Muscle layer of duodenum (tissue), 2 donors: ENCODE data around the gene SCLT1.

Experiments
- H3K27ac ChIP-seq: one replicate; pipeline ENCODE4 v1.7.0; 2013; ENCODE audit warnings: mild to moderate bottlenecking, low read length
- H3K27me3 ChIP-seq: one replicate; pipeline ENCODE4 v1.7.0; 2013; ENCODE audit warnings: low read depth, mild to moderate bottlenecking, control low read depth, low read length
- H3K36me3 ChIP-seq, 2 donors: one replicate each; pipeline ENCODE4 v1.7.0; 2013; ENCODE audit warnings: low read length in 2 of 2, control low read depth in 1 of 2, mild to moderate bottlenecking in 1 of 2; ENCODE audit not compliant: insufficient read depth in 2 of 2, control insufficient read depth in 1 of 2
- H3K4me1 ChIP-seq, 2 donors: one replicate each; pipeline ENCODE4 v1.7.0; 2013; ENCODE audit warnings: low read length in 2 of 2, mild to moderate bottlenecking in 2 of 2, control low read depth in 1 of 2, moderate library complexity in 1 of 2; ENCODE audit not compliant: insufficient read depth in 2 of 2, control insufficient read depth in 1 of 2
- H3K4me3 ChIP-seq, 2 donors: one replicate each; pipeline ENCODE4 v1.7.0; 2013; ENCODE audit warnings: low read length in 2 of 2, low read depth in 1 of 2, mild to moderate bottlenecking in 1 of 2
- H3K9me3 ChIP-seq, 2 donors: one replicate each; pipeline ENCODE4 v1.7.0; 2013; ENCODE audit warnings: low read length in 2 of 2, control low read depth in 1 of 2, mild to moderate bottlenecking in 1 of 2; ENCODE audit not compliant: control insufficient read depth in 1 of 2
- donor health status: healthy.

SCLT1 gene

DNA sequence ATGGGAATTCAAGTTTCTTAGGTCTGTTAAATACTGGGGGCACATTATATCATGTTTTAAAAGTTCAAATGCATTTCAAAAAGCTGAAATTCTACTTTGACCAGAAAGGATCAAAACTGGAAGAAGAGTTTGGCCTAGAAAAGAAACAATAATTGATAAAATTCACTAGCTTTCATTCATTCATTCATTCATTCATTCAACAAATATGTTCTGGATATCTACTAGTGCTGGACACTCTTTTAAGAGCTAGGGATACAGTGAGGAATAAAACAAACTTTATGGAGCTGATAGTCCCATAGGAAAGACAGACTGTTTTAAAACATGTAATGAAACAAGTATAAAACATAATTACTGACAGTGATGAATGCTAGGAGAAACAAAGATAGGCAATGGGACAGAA, 177.8 kb downstream of the SCLT1 start:
- Histone ChIP-seq H3K27ac (no peak overlapping the region), H3K9me3 (no peaks in the 10 kb centered on the region), H3K4me1 (no peaks in the 10 kb centered on the region), H3K4me3 (no peak overlapping the region), H3K36me3 (no peaks in the 10 kb centered on the region), H3K27me3 (no peaks in the 10 kb centered on the region)

DNA sequence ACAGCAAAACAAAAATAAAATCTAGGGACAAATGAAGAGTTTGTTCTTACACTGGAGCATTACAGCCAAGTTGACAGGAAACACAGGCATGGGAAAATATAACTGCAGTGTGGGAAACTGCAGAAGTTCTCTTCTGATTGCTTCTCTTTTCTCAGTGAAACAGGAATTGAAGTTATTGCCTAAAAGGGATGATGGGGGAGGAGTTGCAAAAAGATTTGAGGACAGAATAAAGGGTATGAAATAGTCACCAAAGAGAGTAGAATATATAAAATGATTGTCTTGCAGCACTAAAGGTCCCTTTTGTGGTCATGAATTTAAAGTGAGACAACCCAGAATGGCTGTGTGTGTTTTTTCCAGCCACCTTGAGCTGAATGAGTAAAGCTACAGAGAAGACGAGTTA, 180.1 kb downstream of the SCLT1 start:
- H3K9me3 ChIP-seq = no peaks in the 10 kb centered on the region
- H3K36me3 ChIP-seq = no peaks in the 10 kb centered on the region
- no peak overlapping the region for H3K4me3 ChIP-seq
- H3K27ac ChIP-seq = no peak overlapping the region
- no peaks in the 10 kb centered on the region for H3K4me1 ChIP-seq
- H3K27me3 ChIP-seq = no peaks in the 10 kb centered on the region

DNA sequence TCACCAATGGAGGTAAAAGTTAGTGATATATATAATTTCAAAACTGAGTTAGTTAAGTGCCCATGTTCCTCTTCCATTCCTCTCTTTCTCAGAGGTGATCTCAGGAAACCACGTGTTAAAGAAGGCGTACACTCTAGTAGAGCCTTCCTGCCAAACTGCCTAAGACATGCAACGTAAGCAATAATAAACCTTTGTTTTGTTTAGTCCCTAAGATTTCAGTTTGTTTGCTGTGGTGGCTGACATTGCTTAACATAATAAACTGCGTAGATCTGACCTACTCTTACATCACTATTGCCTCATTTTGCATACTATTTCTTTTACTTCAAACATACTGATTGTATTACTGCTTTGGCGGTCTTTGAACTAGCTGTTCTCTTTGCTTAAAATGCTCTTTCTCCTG, 184.6 kb downstream of the SCLT1 start:
- H3K4me1 ChIP-seq = no peaks in the 10 kb centered on the region
- no peak overlapping the region for H3K4me3 ChIP-seq
- no peaks in the 10 kb centered on the region for H3K27me3 ChIP-seq
- no peak overlapping the region for H3K27ac ChIP-seq
- no peaks in the 10 kb centered on the region for H3K36me3 ChIP-seq
- no peaks in the 10 kb centered on the region for H3K9me3 ChIP-seq

DNA sequence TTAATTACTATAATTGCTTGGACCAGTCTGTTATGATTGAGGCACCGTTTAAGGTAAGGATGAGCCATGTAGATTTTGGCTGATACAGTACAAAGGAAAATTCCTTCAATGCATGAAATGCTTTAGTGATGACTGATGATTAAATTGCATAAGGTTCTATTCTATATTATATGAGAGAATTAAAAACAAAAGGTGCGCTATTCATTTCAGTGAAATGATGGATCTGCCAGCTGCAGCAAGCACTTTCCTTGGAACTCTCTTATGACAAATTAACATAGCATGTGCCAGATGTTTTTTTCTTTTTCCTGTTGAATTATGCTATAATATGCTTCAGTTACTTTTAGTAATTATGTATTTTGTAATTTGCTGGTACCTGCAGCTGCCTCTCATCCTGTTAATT, 185.4 kb downstream of the SCLT1 start:
- Histone ChIP-seq H3K27ac (no peak overlapping the region), H3K4me3 (no peak overlapping the region)

DNA sequence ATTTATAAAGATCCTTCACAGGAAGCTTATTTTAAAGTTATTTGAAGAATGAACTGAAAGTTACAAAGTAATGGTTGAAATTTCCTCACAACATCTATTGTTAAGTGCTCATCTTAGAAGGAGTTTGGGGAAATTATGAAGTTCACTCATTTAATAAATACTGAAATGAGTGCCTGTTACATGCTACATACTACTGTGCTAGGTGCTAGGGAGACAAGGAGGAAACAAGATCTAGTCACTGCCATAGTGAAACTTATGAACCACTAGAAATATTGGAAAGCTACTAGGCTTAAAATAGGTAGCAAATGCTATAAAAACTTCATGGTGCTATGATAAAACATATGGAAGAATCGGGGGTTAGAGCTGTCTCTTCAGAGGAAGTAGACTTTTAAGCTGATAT, 186.8 kb downstream of the SCLT1 start:
- H3K9me3 ChIP-seq = no peaks in the 10 kb centered on the region
- H3K4me3 ChIP-seq = no peak overlapping the region
- no peaks in the 10 kb centered on the region for H3K36me3 ChIP-seq
- H3K27me3 ChIP-seq = no peaks in the 10 kb centered on the region
- no peak overlapping the region for H3K27ac ChIP-seq
- no peaks in the 10 kb centered on the region for H3K4me1 ChIP-seq

More for the DNA sequence above, 185.4 kb downstream of the SCLT1 start:
- Histone ChIP-seq H3K4me1 (no peaks in the 10 kb centered on the region), H3K9me3 (no peaks in the 10 kb centered on the region), H3K36me3 (no peaks in the 10 kb centered on the region), H3K27me3 (no peaks in the 10 kb centered on the region)

DNA sequence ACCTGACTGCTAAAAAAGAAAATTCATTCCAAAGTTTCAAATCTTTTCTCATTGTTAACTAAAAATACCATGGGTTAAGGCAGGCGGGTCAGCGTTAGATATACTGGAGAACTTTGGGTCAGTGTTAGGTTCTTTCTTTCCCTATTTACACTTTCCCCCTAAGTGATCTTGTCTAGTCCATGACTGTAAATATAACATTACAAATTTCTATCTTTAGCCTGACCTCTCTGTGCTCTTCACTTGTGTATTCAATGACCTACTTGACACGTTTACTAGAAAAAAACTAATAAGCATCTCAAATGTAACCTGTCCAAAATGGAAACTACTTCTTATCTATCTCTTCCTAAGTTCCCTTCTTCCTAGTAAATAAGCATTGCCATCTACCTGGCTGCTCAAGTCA, 188.5 kb downstream of the SCLT1 start:
- Histone ChIP-seq H3K36me3 (no peaks in the 10 kb centered on the region), H3K9me3 (no peaks in the 10 kb centered on the region), H3K27ac (no peak overlapping the region), H3K27me3 (no peaks in the 10 kb centered on the region), H3K4me1 (no peaks in the 10 kb centered on the region), H3K4me3 (no peak overlapping the region)

DNA sequence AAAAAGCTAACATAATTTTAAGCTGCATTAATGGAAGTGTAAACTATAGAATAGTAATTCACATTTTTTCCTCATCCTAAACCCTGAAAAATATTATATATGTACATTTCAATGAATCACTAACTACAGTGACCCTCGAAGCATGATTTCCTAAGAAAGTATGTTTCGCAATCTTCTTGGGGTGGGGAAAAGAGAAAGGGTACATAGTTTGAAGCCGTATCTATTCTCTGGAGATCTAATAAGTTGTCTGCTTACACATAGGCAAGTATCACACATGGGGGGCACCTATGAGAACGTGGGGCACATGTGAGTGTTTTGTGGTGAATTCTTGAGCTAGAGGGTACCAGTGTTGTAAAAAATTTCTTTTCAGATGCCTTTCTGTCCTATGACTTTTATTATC, 212.7 kb downstream of the SCLT1 start:
- Histone ChIP-seq H3K27ac (no peak overlapping the region), H3K27me3 (no peaks in the 10 kb centered on the region), H3K36me3 (no peaks in the 10 kb centered on the region), H3K4me3 (no peak overlapping the region), H3K4me1 (no peaks in the 10 kb centered on the region), H3K9me3 (no peaks in the 10 kb centered on the region)

DNA sequence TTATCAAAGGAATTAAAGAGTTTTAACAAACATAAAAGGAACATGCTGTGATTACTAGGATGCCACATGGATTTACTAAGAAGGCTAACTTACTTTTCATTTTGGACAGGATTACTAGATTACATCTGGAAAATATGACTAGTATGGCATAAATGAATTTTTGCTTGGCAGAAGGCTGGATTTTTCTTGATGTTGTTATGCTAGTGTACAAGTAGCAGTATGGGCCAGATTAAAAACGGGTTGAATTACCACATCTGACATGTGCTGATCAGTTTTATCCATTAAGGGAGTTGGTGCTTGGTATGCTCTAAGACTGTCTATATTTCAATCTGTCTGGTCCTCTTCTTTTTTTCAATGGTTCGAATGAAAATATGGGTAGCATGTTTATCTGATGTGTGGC, 213.4 kb downstream of the SCLT1 start:
- H3K36me3 ChIP-seq = no peaks in the 10 kb centered on the region
- H3K4me3 ChIP-seq = no peak overlapping the region
- H3K9me3 ChIP-seq = no peaks in the 10 kb centered on the region
- H3K4me1 ChIP-seq = no peaks in the 10 kb centered on the region
- no peaks in the 10 kb centered on the region for H3K27me3 ChIP-seq
- H3K27ac ChIP-seq = no peak overlapping the region

DNA sequence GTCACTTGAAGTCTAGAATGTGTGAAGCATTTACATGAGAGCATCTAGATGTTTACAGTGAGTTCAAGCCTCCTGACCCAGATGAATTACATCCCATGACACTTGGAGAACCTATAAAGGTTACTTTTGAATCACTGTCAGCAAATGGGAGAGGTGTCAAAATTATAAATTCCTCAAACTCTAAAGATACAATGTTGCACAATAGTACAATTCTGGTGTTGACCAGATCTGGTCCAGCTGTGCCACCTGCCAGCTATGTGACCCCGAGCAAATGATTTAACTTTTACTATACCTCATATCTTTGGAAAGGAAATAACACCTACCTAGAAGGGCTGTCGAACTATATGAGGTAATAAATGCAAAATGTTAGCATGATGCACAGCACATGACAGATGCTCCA, 214.1 kb downstream of the SCLT1 start:
- Histone ChIP-seq H3K27me3 (no peaks in the 10 kb centered on the region), H3K9me3 (no peaks in the 10 kb centered on the region), H3K4me1 (no peaks in the 10 kb centered on the region), H3K36me3 (no peaks in the 10 kb centered on the region), H3K27ac (no peak overlapping the region), H3K4me3 (no peak overlapping the region)

DNA sequence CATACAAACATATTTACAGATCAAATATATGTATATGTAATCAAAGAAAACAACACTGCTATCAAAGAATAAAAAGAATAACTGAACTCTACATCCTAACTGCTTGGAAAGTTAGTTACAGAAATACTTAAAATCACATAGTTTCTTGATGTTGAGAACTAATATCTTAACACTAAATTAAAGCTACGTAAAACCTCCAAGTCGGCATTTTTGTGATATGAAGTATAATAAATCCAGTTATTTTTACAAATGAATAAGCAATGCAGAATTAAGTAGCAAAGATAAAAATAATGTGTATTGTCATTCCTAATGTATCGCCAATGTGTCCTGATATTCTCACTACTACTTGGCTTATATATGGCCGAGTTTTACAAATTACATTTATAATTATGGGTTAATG, 215.4 kb downstream of the SCLT1 start:
- H3K4me3 ChIP-seq = no peak overlapping the region
- no peaks in the 10 kb centered on the region for H3K9me3 ChIP-seq
- no peaks in the 10 kb centered on the region for H3K36me3 ChIP-seq
- H3K4me1 ChIP-seq = no peaks in the 10 kb centered on the region
- no peak overlapping the region for H3K27ac ChIP-seq
- H3K27me3 ChIP-seq = no peaks in the 10 kb centered on the region

DNA sequence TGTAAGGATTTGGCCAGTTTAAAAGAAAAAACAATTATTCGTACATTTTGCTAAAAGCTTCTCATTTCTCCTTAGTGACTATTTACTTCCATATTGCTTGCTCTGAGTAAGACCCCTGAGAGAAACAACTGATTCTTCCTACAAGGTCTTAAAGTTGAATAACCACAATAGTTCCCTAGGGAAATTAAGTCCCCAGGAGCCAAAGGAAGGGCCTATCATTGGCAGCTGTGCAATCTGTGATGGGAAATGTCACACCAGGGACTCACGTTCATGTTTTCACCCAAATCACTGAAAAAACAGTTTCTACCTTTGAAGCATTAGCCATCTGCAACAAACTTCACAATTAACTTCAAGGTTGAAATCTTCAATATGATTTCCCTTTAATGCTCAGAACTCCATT, 217.1 kb downstream of the SCLT1 start:
- H3K9me3 ChIP-seq = no peaks in the 10 kb centered on the region
- no peaks in the 10 kb centered on the region for H3K4me1 ChIP-seq
- no peak overlapping the region for H3K27ac ChIP-seq
- H3K27me3 ChIP-seq = no peaks in the 10 kb centered on the region
- H3K4me3 ChIP-seq = no peak overlapping the region
- H3K36me3 ChIP-seq = peaks cover 10 to 17% of the 10 kb centered on the region in 2 donors

DNA sequence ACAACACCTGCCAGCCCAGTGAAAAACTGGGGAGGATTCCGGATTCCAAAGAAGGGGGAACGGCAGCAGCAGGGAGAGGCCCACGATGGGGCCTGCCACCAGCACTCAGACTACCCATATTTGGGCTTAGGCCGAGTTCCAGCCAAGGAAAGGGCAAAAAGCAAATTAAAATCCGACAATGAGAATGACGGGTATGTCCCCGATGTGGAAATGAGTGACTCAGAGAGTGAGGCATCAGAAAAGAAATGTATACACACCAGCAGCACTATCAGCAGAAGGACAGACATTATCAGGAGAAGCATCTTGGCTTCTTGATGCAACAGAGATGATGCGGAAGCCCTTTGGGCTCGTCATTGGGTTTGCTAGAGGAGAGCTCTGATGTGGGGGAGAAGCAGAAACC, 221.4 kb downstream of the SCLT1 start:
- no peaks in the 10 kb centered on the region for H3K9me3 ChIP-seq
- H3K36me3 ChIP-seq = peaks cover 46 to 48% of the 10 kb centered on the region in 2 donors

More for the DNA sequence above, 221.4 kb downstream of the SCLT1 start:
- Histone ChIP-seq H3K4me1 (no peaks in the 10 kb centered on the region), H3K27ac (no peak overlapping the region), H3K27me3 (no peaks in the 10 kb centered on the region), H3K4me3 (no peak overlapping the region)
